ENCODE results near the gene RERE. TPM values are rescaled to one million over a fixed set of nuclear protein-coding genes. Genes with fewer than 3 reads are reported as not detected.

RERE gene
- total RNA-seq, 1 experiment from 2014 or later: 40.6 TPM

DNA sequence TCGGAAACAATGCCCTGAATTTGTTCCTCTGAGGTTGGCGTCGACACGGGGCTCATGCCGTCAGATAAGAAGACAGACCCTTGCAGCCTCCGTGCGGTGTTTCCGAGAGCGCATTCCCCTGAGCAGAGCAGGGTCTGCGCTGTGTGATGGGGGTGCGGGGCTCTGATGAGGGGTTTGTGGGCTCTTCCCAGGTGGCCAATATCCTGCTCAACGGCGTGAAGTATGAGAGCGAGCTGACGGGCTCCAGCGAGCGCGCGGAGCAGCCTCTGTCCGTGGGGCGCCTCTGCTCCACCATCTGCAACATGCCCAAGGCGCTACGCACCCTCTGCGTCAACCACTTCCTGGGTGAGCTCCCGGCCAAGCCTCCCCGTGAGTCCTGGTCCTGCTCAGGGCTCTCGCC is 482.2 kb downstream of the RERE start:
- Histone ChIP-seq H4K20me1 (ENCODE audit: insufficient read depth) (no peaks in the 10 kb centered on the region), H3K79me2 (ENCODE audit: insufficient read depth, low read length) (no peaks in the 10 kb centered on the region), H3K27me3 (ENCODE audit: insufficient read depth, low read length) (no peaks in the 10 kb centered on the region), H3K9ac (ENCODE audit: low read length) (no peak overlapping the region), H3K9me2 (ENCODE audit: insufficient read depth) (no peaks in the 10 kb centered on the region), H3K4me1 (ENCODE audit: control insufficient read depth in 1 of 2, insufficient read depth in 2 of 2, low read length in 2 of 2) (no peaks in the 10 kb centered on the region), H2AFZ (ENCODE audit: low read depth, low read length, poor library complexity, severe bottlenecking) (no peak overlapping the region), H3K27ac (ENCODE audit: low read depth, low read length) (no peak overlapping the region), H3K9me3 (ENCODE audit: control insufficient read depth in 1 of 2, insufficient read depth in 1 of 2, low read depth in 1 of 2, low read length in 2 of 2) (no peaks in the 10 kb centered on the region), H3K36me3 (ENCODE audit: control insufficient read depth in 1 of 2, insufficient read depth in 2 of 2, low read length in 2 of 2) (peaks cover 0 to 3% of the 10 kb centered on the region in 2 experiments; a peak in 1 of 4 replicates), H3K4me3 (replicated peaks in 1 of 2; ENCODE audit: low read depth in 1 of 2, low read length in 2 of 2) (no peak overlapping the region), H3K4me2 (ENCODE audit: low read length) (no peak overlapping the region)
- ATAC-seq: no peak
- POLR2A ChIA-PET: no interaction called here
- CTCF ChIA-PET: no interaction called here
- no peak for DNase-seq (ENCODE audit: low read depth, low spot score)
- RAD21 ChIA-PET (ENCODE audit: low non-redundant PET in 1 of 2, low total read pairs in 2 of 2, uncharacterized antibody in 2 of 2, unreplicated experiment in 2 of 2): no interaction called here
- TF ChIP-seq, protein P1, sequence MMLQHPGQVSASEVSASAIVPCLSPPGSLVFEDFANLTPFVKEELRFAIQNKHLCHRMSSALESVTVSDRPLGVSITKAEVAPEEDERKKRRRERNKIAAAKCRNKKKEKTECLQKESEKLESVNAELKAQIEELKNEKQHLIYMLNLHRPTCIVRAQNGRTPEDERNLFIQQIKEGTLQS (IDR thresholded peaks at IDR 0.05): no peak
- TF ChIP-seq, protein P2, sequence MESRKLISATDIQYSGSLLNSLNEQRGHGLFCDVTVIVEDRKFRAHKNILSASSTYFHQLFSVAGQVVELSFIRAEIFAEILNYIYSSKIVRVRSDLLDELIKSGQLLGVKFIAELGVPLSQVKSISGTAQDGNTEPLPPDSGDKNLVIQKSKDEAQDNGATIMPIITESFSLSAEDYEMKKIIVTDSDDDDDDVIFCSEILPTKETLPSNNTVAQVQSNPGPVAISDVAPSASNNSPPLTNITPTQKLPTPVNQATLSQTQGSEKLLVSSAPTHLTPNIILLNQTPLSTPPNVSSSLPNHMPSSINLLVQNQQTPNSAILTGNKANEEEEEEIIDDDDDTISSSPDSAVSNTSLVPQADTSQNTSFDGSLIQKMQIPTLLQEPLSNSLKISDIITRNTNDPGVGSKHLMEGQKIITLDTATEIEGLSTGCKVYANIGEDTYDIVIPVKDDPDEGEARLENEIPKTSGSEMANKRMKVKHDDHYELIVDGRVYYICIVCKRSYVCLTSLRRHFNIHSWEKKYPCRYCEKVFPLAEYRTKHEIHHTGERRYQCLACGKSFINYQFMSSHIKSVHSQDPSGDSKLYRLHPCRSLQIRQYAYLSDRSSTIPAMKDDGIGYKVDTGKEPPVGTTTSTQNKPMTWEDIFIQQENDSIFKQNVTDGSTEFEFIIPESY (IDR thresholded peaks at IDR 0.05; ENCODE audit: extremely low read depth, insufficient replicate concordance, low read length): no peak
- TF ChIP-seq POLR2A (IDR thresholded peaks at IDR 0.05; ENCODE audit: borderline replicate concordance, extremely low read depth, insufficient read depth, insufficient read length): no peak
- TF ChIP-seq POLR2AphosphoS5 (IDR thresholded peaks at IDR 0.05; ENCODE audit: low read depth, low read length): no peak
- no peak for TF ChIP-seq SP1 (IDR thresholded peaks at IDR 0.05; ENCODE audit: low read depth)
- TF ChIP-seq FOSL1 (IDR thresholded peaks at IDR 0.05; ENCODE audit: low read depth): no peak
- no peak for TF ChIP-seq EZH2phosphoT487 (IDR thresholded peaks at IDR 0.05; ENCODE audit: borderline replicate concordance)
- TF ChIP-seq YY1 (IDR thresholded peaks at IDR 0.05; ENCODE audit: extremely low read depth, insufficient replicate concordance, low read depth, low read length): no peak
- no peak for TF ChIP-seq SRF (IDR thresholded peaks at IDR 0.05; ENCODE audit: low read depth)
- no peak for TF ChIP-seq CEBPB (IDR thresholded peaks at IDR 0.05; ENCODE audit: low read depth)
- TF ChIP-seq SIN3A (IDR thresholded peaks at IDR 0.05; ENCODE audit: low read depth): no peak
- no peak for TF ChIP-seq JUND (IDR thresholded peaks at IDR 0.05)
- TF ChIP-seq, protein P3, sequence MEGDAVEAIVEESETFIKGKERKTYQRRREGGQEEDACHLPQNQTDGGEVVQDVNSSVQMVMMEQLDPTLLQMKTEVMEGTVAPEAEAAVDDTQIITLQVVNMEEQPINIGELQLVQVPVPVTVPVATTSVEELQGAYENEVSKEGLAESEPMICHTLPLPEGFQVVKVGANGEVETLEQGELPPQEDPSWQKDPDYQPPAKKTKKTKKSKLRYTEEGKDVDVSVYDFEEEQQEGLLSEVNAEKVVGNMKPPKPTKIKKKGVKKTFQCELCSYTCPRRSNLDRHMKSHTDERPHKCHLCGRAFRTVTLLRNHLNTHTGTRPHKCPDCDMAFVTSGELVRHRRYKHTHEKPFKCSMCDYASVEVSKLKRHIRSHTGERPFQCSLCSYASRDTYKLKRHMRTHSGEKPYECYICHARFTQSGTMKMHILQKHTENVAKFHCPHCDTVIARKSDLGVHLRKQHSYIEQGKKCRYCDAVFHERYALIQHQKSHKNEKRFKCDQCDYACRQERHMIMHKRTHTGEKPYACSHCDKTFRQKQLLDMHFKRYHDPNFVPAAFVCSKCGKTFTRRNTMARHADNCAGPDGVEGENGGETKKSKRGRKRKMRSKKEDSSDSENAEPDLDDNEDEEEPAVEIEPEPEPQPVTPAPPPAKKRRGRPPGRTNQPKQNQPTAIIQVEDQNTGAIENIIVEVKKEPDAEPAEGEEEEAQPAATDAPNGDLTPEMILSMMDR (IDR thresholded peaks at IDR 0.05 in 2 of 3, conservative IDR thresholded peaks at IDR 0.05 in 1 of 3; ENCODE audit: borderline replicate concordance in 1 of 3, insufficient read depth in 1 of 3, low read depth in 2 of 3, low read length in 2 of 3): no peak
- TF ChIP-seq, protein P4, sequence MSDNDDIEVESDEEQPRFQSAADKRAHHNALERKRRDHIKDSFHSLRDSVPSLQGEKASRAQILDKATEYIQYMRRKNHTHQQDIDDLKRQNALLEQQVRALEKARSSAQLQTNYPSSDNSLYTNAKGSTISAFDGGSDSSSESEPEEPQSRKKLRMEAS (IDR thresholded peaks at IDR 0.05): no peak
- TF ChIP-seq EZH2 (IDR thresholded peaks at IDR 0.05): no peak
- TF ChIP-seq ELF1 (IDR thresholded peaks at IDR 0.05; ENCODE audit: borderline replicate concordance, low read depth): no peak
- TF ChIP-seq RAD21 (IDR thresholded peaks at IDR 0.05; ENCODE audit: low read depth): no peak
- TF ChIP-seq CBX3 (IDR thresholded peaks at IDR 0.05; ENCODE audit: low read depth): no peak
- TF ChIP-seq, protein P5, sequence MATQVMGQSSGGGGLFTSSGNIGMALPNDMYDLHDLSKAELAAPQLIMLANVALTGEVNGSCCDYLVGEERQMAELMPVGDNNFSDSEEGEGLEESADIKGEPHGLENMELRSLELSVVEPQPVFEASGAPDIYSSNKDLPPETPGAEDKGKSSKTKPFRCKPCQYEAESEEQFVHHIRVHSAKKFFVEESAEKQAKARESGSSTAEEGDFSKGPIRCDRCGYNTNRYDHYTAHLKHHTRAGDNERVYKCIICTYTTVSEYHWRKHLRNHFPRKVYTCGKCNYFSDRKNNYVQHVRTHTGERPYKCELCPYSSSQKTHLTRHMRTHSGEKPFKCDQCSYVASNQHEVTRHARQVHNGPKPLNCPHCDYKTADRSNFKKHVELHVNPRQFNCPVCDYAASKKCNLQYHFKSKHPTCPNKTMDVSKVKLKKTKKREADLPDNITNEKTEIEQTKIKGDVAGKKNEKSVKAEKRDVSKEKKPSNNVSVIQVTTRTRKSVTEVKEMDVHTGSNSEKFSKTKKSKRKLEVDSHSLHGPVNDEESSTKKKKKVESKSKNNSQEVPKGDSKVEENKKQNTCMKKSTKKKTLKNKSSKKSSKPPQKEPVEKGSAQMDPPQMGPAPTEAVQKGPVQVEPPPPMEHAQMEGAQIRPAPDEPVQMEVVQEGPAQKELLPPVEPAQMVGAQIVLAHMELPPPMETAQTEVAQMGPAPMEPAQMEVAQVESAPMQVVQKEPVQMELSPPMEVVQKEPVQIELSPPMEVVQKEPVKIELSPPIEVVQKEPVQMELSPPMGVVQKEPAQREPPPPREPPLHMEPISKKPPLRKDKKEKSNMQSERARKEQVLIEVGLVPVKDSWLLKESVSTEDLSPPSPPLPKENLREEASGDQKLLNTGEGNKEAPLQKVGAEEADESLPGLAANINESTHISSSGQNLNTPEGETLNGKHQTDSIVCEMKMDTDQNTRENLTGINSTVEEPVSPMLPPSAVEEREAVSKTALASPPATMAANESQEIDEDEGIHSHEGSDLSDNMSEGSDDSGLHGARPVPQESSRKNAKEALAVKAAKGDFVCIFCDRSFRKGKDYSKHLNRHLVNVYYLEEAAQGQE (IDR thresholded peaks at IDR 0.05; ENCODE audit: low read depth): no peak
- intact Hi-C loops (cut with micrococcal nuclease): no loop called here
- no TSS peak for BruUV-seq (replicated peaks)
